ENCODE measurements around the gene NTSR2.

DNA sequence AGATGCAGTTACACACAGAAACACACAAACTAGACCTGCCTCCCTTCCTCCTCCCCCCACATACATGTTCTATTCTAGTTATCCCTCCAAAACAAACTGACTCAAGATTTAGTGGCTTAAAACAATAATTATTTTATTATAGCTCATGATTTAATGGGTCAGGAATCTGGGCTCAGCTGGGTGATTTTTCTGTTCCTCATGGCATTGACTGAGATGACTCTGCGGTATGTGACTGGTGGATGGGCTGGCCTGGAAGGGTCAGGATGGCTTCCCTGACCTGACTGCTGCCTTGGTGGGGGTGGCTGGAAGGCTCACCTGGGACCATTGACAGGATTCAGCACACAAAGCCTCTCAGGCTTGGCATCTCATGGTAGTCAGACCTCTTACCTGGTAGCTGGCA, 33.7 kb upstream of the NTSR2 start:
- TF ChIP-seq GATA3 (IDR thresholded peaks at IDR 0.05; ENCODE audit: low read depth, low read length) (no peak), GATA2 (IDR thresholded peaks at IDR 0.05; ENCODE audit: low read depth, low read length) (no peak)
